WI38 (cell line): ENCODE results near the gene VILL.

Source experiments
- H3K4me3 ChIP-seq: 2 replicates; pipeline ENCODE4 v1.5.1; 2011; ENCODE audit warnings: low read depth, mild to moderate bottlenecking, control low read depth, low read length
- TF ChIP-seq, protein P1 (sequence below): IDR thresholded peaks from 2 replicates; pipeline ENCODE4 v1.5.1; 2012; ENCODE audit warnings: low read depth, mild to moderate bottlenecking, control low read depth, low read length

The VILL gene

DNA sequence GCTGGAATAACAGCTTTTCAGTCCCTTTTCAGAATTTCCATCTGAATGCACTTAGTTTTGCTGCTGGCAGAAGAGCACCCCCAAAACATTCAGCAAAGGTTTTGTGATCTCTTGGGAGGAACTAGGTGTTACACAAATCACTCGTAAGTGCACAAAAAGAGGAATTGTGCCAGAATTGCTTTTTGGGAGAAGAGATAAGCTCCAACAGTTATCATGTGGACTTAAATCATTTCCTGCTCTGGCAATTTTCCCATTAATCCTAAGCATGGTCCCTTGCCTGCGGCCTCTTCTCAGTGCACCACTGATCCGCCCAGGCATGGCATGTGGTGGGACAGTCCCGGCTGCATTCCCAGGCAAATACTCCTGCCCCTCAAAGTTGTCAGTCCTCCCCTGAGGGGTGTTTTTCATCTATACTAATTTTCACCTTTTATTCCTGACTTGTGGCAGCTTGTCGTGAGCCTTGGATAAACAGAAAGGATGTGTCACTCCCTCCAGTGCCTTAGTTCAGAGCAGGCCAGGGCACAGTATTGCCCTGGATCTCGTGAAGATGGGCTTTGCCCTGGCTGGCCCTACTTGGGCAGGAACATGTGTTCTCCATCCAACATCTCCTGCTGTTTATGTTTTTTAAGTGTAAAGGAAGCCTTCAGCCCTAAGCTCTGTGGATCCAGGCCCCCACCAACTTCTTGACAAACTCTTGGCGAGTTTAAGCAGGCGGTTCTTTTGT lies 44.6 kb upstream of the VILL start:
- TF ChIP-seq, protein P1, sequence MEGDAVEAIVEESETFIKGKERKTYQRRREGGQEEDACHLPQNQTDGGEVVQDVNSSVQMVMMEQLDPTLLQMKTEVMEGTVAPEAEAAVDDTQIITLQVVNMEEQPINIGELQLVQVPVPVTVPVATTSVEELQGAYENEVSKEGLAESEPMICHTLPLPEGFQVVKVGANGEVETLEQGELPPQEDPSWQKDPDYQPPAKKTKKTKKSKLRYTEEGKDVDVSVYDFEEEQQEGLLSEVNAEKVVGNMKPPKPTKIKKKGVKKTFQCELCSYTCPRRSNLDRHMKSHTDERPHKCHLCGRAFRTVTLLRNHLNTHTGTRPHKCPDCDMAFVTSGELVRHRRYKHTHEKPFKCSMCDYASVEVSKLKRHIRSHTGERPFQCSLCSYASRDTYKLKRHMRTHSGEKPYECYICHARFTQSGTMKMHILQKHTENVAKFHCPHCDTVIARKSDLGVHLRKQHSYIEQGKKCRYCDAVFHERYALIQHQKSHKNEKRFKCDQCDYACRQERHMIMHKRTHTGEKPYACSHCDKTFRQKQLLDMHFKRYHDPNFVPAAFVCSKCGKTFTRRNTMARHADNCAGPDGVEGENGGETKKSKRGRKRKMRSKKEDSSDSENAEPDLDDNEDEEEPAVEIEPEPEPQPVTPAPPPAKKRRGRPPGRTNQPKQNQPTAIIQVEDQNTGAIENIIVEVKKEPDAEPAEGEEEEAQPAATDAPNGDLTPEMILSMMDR: no peak
- no peak overlapping the region for H3K4me3 ChIP-seq

DNA sequence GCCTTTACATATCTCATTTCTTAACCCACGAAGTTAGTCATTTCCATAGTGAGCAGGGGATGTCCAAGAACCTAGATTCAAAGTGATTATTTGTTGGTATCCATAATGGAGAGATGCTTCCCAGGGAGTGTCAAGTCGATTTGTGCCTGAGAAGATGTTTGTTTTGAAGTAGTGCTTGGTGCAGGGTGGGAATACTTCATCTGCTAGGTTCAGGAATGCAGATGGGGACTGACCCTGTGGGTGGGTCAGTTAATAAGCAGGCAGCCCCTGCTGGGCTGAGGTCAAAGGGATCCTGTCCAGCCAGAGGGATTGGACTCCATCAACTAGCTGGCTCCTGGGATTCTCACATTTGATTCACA lies 44.1 kb upstream of the VILL start:
- TF ChIP-seq, protein P1: no peak
- H3K4me3 ChIP-seq: no peak overlapping the region

DNA sequence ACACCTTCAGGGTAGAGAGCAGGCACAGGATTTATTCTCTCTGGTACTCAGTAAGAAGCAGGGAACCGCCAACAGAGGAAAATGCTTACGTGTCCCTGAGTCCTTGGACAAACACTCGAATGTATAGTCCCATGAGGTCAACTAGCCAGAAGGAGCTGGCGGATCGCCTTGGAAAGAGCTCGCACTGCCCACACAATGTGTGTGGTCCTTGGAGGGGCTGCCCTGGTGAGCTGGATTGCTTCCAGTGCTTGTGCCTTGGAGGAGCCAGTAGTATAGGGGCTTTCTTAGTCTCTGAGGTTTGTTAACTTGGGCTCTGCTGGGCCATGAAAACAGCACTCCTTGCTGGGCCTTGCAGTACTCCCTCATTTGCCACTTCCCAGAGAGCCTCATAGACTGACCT lies 40.7 kb upstream of the VILL start:
- TF ChIP-seq, protein P1: no peak

DNA sequence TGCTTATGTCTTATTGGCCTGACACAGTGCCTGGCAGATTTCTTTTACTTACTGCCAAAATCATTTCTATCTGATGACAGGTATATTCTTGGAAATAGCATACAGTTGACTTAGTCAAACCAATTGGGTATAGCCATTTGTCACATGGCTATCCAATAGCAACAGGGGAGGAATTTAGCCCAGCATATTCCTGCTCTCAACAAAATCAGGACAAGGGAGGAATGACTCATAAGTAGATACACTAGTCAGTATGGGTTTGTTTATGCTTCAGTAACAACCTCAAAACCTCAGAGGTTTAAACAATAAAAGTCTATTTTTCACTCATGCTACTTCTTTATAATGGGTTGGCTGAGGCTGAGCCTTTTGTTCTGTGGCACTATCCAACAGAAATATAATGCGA lies 38.0 kb upstream of the VILL start:
- H3K4me3 ChIP-seq: no peak overlapping the region
- TF ChIP-seq, protein P1: no peak

More for the DNA sequence above, 40.7 kb upstream of the VILL start:
- H3K4me3 ChIP-seq: no peak overlapping the region

- TF ChIP-seq, protein P1: no peak
Measured at GRCh38 chr3:37953226-37953625, 37.4 kb upstream of the VILL start.

GRCh38 chr3:37953707-37954394 lies 36.7 kb upstream of the VILL start:
- TF ChIP-seq, protein P1: no peak
- no peak overlapping the region for H3K4me3 ChIP-seq

More at GRCh38 chr3:37953226-37953625, 37.4 kb upstream of the VILL start:
- H3K4me3 ChIP-seq: no peak overlapping the region

DNA sequence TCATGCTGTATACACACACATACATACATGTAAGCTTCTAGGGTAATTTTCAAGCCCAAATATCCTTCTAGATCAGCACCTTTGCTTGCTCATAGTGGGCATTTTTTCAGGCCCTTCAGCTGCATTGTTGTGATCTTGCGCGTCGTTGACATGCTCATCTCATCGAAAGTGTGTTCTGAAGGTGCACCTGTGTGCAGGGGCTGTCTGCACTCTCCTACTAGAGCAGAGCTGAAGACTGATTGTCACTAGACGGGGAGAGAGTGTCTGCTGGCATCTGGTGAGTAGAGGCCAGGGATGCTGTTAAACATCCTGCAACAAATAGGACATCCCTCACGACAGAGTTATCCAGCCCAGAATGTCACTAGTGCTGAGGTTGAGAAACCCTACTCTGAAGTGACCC lies 35.7 kb upstream of the VILL start:
- H3K4me3 ChIP-seq: no peak overlapping the region
- TF ChIP-seq, protein P1: no peak
